Kidney epithelial cell (primary cell): ENCODE results near the gene CDK6. TPM values are rescaled to one million over a fixed set of nuclear protein-coding genes. Genes with fewer than 3 reads are reported as not detected.

ENCODE experiments used
- DNase-seq: peaks from one replicate; pipeline ENCODE4 v3.0.0-alpha.2; 2010; ENCODE audit warnings: low read depth
- H3K27me3 ChIP-seq: 2 replicates; pipeline ENCODE4 v1.6.0; 2011; ENCODE audit warnings: low read length; ENCODE audit not compliant: control insufficient read depth, insufficient read depth
- H3K36me3 ChIP-seq: 2 replicates; pipeline ENCODE4 v1.5.1; 2011; ENCODE audit warnings: low read length; ENCODE audit not compliant: control insufficient read depth, insufficient read depth
- H3K4me3 ChIP-seq: 2 replicates; pipeline ENCODE4 v1.5.1; 2011; ENCODE audit warnings: low read depth, mild to moderate bottlenecking, control low read depth, low read length
- CTCF ChIP-seq: IDR thresholded peaks from 2 replicates; pipeline ENCODE4 v1.5.1; 2011; ENCODE audit warnings: mild to moderate bottlenecking, moderate library complexity, low read length, control low read depth, inconsistent platforms; ENCODE audit not compliant: insufficient read depth, poor library complexity, severe bottlenecking
- total RNA-seq: library from RNA; depleted of rRNA; stranded (reverse); fragments of >200 nt; gene quantifications from 2 replicates; pipeline ENCODE4 v1.2.3, GENCODE V29; 2015

The CDK6 gene
- total RNA-seq, 1 donor from 2014 or later, result 91.0 TPM

DNA sequence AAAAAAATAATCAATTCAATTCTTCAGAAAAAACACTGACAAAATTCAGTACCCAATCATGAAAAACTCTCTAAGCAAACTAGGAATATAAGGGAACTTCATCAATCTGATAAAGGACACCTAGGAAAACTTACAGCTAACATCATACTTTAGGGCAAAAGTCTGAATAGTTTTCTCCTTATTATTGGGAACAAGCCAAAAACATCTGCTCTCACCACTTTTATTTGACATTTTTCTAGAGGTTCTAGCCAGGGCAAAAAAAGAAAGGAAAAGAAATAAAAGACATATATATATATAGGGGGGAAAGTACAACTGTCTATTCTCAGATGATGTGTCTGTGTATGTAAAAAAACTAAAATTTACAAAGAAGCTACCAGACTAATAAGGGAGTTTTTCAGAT, 19.0 kb downstream of the CDK6 start:
- no peak for TF ChIP-seq CTCF
- Histone ChIP-seq H3K4me3 (no peak overlapping the region), H3K27me3 (no peaks in the 10 kb centered on the region), H3K36me3 (no peaks in the 10 kb centered on the region)
- DNase-seq, result no peak

- no peaks in the 10 kb centered on the region for H3K27me3 ChIP-seq
- TF ChIP-seq CTCF, result no peak
- DNase-seq, result no peak
- no peak overlapping the region for H3K4me3 ChIP-seq
- no peaks in the 10 kb centered on the region for H3K36me3 ChIP-seq
Observed at GRCh38 chr7:92815412-92815811, 21.0 kb downstream of the CDK6 start.

- no peak for DNase-seq
- no peaks in the 10 kb centered on the region for H3K36me3 ChIP-seq
- TF ChIP-seq CTCF, result no peak
- no peaks in the 10 kb centered on the region for H3K27me3 ChIP-seq
- no peak overlapping the region for H3K4me3 ChIP-seq
Observed at GRCh38 chr7:92813390-92814024, 22.9 kb downstream of the CDK6 start.

- no peak for DNase-seq
- Histone ChIP-seq H3K36me3 (no peaks in the 10 kb centered on the region), H3K4me3 (no peak overlapping the region), H3K27me3 (no peaks in the 10 kb centered on the region)
- TF ChIP-seq CTCF, result no peak
Observed at GRCh38 chr7:92811158-92811557, 25.2 kb downstream of the CDK6 start.

- DNase-seq, result peak; percentile 77
- no peak overlapping the region for H3K4me3 ChIP-seq
- H3K36me3 ChIP-seq, result no peaks in the 10 kb centered on the region
- no peaks in the 10 kb centered on the region for H3K27me3 ChIP-seq
- no peak for TF ChIP-seq CTCF
Observed at GRCh38 chr7:92809760-92810573, 26.4 kb downstream of the CDK6 start.
